ENCODE measurements around the gene PCSK6.

- no peak for TF ChIP-seq FOXP1 (CRISPR knock-in tag; IDR thresholded peaks at IDR 0.05; ENCODE audit: borderline replicate concordance)
- no peak for TF ChIP-seq CTCF (IDR thresholded peaks at IDR 0.05)
- no peak for TF ChIP-seq NR3C1 (CRISPR knock-in tag; conservative IDR thresholded peaks at IDR 0.05; ENCODE audit: low read depth)
- TF ChIP-seq HMGXB4 (CRISPR knock-in tag; IDR thresholded peaks at IDR 0.05) = no peak
- no peak for TF ChIP-seq E2F5 (CRISPR knock-in tag; IDR thresholded peaks at IDR 0.05)
- TF ChIP-seq ZNF532 (CRISPR knock-in tag; IDR thresholded peaks at IDR 0.05; ENCODE audit: borderline replicate concordance) = no peak
- TF ChIP-seq MAX (CRISPR knock-in tag; IDR thresholded peaks at IDR 0.05) = no peak
- no peak for TF ChIP-seq FOXP4 (CRISPR knock-in tag; IDR thresholded peaks at IDR 0.05)
- TF ChIP-seq ESRRA (CRISPR knock-in tag; IDR thresholded peaks at IDR 0.05; ENCODE audit: borderline replicate concordance) = no peak
- TF ChIP-seq CBFB (CRISPR knock-in tag; IDR thresholded peaks at IDR 0.05; ENCODE audit: low read depth) = no peak
- TF ChIP-seq GTF2I (CRISPR knock-in tag; conservative IDR thresholded peaks at IDR 0.05) = no peak
Observed at GRCh38 chr15:101521591-101521990, 32.1 kb upstream of the PCSK6 start.
